Neural progenitor cell (in vitro differentiated cells): ENCODE measurements around the gene GNL3. TPM values are rescaled to one million over a fixed set of nuclear protein-coding genes. Genes with fewer than 3 reads are reported as not detected.
"Not testable (repeated sequence)": the region's sequence is repeated elsewhere in the genome, so short reads cannot be mapped to it uniquely, and the experiment has no call there.

Source experiments
- DNase-seq: peaks from one replicate; pipeline ENCODE4 v3.0.0-alpha.2; 2016; ENCODE audit warnings: low spot score
- H2AFZ ChIP-seq: fragments of 200-600 bp; sonication (generic); replicated peaks from 2 replicates; pipeline ENCODE4 v1.6.1; 2016; ENCODE audit warnings: antibody characterized with exemption
- H3F3A ChIP-seq: fragments of 200-600 bp; sonication (generic); 2 replicates; pipeline ENCODE4 v1.6.1; 2016; ENCODE audit warnings: antibody characterized with exemption, low read depth
- H3K27ac ChIP-seq: fragments of 200-600 bp; sonication (generic); 2 replicates; pipeline ENCODE4 v1.5.1; 2016; ENCODE audit warnings: mild to moderate bottlenecking
- H3K27me3 ChIP-seq: fragments of 200-600 bp; sonication (generic); 2 replicates; pipeline ENCODE4 v1.6.1; 2016; ENCODE audit warnings: mild to moderate bottlenecking, moderate library complexity
- H3K36me3 ChIP-seq: fragments of 200-600 bp; sonication (generic); 2 replicates; pipeline ENCODE4 v1.5.1; 2016
- H3K4me1 ChIP-seq: fragments of 200-600 bp; sonication (generic); 2 replicates; pipeline ENCODE4 v1.6.1; 2016; ENCODE audit warnings: mixed run types
- H3K4me2 ChIP-seq: fragments of 200-600 bp; sonication (generic); 2 replicates; pipeline ENCODE4 v1.6.1; 2016
- H3K4me3 ChIP-seq: fragments of 200-600 bp; sonication (generic); 2 replicates; pipeline ENCODE4 v1.5.1; 2016
- H3K79me2 ChIP-seq: fragments of 200-600 bp; sonication (generic); 2 replicates; pipeline ENCODE4 v1.6.1; 2016; ENCODE audit warnings: low read depth
- H3K9ac ChIP-seq: fragments of 200-600 bp; sonication (generic); 2 replicates; pipeline ENCODE4 v1.6.1; 2016
- H3K9me3 ChIP-seq: fragments of 200-600 bp; sonication (generic); 2 replicates; pipeline ENCODE4 v1.5.1; 2016; ENCODE audit warnings: low read depth
- H4K20me1 ChIP-seq: fragments of 200-600 bp; sonication (generic); 2 replicates; pipeline ENCODE4 v1.6.1; 2016; ENCODE audit warnings: low read depth
- H3K27ac Mint-ChIP-seq: 3 replicates; pipeline ENCODE4 v1.8.0; 2021; ENCODE audit warnings: mixed read lengths
- H3K27me3 Mint-ChIP-seq: 2 replicates; pipeline ENCODE4 v1.8.0; 2022; ENCODE audit warnings: low read depth, mild to moderate bottlenecking, inconsistent platforms, moderate library complexity, mixed read lengths; ENCODE audit not compliant: insufficient read depth
- H3K36me3 Mint-ChIP-seq: 3 replicates; pipeline ENCODE4 v1.8.0; 2021; ENCODE audit warnings: mixed read lengths
- H3K4me1 Mint-ChIP-seq: 3 replicates; pipeline ENCODE4 v1.8.0; 2021; ENCODE audit warnings: mixed read lengths
- H3K4me3 Mint-ChIP-seq: 3 replicates; pipeline ENCODE4 v1.8.0; 2021; ENCODE audit warnings: mild to moderate bottlenecking, moderate library complexity, mixed read lengths
- H3K9me3 Mint-ChIP-seq: 3 replicates; pipeline ENCODE4 v1.8.0; 2020; ENCODE audit warnings: mixed read lengths
- CTCF ChIP-seq: fragments of 200-600 bp; sonication (generic); IDR thresholded peaks from 2 replicates; pipeline ENCODE4 v1.5.1; 2017; ENCODE audit warnings: antibody characterized with exemption, mild to moderate bottlenecking
- EZH2 ChIP-seq: fragments of 200-600 bp; sonication (generic); IDR thresholded peaks from 2 replicates; pipeline ENCODE4 v1.6.1; 2017; ENCODE audit warnings: antibody characterized with exemption, mild to moderate bottlenecking, moderate library complexity
- EZH2phosphoT487 ChIP-seq: fragments of 200-600 bp; sonication (generic); IDR thresholded peaks from 2 replicates; pipeline ENCODE4 v1.6.1; 2017; ENCODE audit warnings: antibody characterized with exemption
- total RNA-seq: library from RNA; depleted of rRNA; stranded (reverse); fragments of >200 nt; gene quantifications from 2 replicates; pipeline ENCODE4 v1.2.3, GENCODE V29; 2015; ENCODE audit warnings: low replicate concordance

The GNL3 gene
- total RNA-seq, 1 donor from 2014 or later: 169 TPM

GRCh38 chr3:52721730-52722008 is 35.8 kb downstream of the GNL3 start:
- no peak overlapping the region for H2AFZ ChIP-seq
- H3K9ac ChIP-seq: no peak overlapping the region
- no peaks in the 10 kb centered on the region for H3K36me3 ChIP-seq
- DNase-seq: no peak
- no peaks in the 10 kb centered on the region for H3K27me3 ChIP-seq
- no peak overlapping the region for H3K4me3 ChIP-seq
- no peaks in the 10 kb centered on the region for H4K20me1 ChIP-seq
- TF ChIP-seq EZH2: no peak
- TF ChIP-seq CTCF: no peak
- no peak for TF ChIP-seq EZH2phosphoT487
- H3K27ac ChIP-seq: no peak overlapping the region
- no peaks in the 10 kb centered on the region for H3K9me3 ChIP-seq
- Mint-ChIP-seq H3K27me3 (peaks cover 3% of the 10 kb centered on the region), H3K9me3 (peaks cover 11% of the 10 kb centered on the region), H3K36me3 (peaks cover 42% of the 10 kb centered on the region), H3K27ac (no peak overlapping the region), H3K4me1 (no peaks in the 10 kb centered on the region), H3K4me3 (no peak overlapping the region)
- H3K4me1 ChIP-seq: no peaks in the 10 kb centered on the region
- no peaks in the 10 kb centered on the region for H3F3A ChIP-seq
- no peaks in the 10 kb centered on the region for H3K79me2 ChIP-seq
- H3K4me2 ChIP-seq: no peak overlapping the region

DNA sequence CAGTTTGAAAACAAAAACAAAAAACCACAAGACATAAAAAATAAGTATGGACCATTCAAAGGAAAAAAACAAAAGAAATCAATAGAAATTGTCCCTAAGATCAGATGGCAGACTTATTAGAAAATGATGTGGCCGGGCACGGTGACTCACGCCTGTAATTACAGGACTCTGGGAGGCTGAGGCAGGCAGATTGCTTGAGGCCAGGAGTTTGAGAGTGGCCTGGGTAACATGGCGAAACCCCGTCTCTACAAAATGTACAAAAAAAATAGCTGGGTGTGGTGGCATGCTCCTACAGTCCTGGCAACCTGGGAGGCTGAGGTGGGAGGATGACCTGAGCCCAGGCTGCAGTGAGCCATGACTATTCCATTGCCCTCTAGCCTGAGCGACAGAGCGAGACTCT is 36.7 kb downstream of the GNL3 start:
- Histone ChIP-seq H3K27me3 (no peaks in the 10 kb centered on the region), H2AFZ (no peak overlapping the region), H3K4me1 (no peaks in the 10 kb centered on the region), H3K4me2 (no peak overlapping the region), H3K79me2 (no peaks in the 10 kb centered on the region), H4K20me1 (no peaks in the 10 kb centered on the region), H3K9ac (no peak overlapping the region), H3K4me3 (no peak overlapping the region), H3K36me3 (no peaks in the 10 kb centered on the region), H3K27ac (no peak overlapping the region), H3F3A (no peaks in the 10 kb centered on the region), H3K9me3 (no peaks in the 10 kb centered on the region)
- H3K27ac Mint-ChIP-seq: no peak overlapping the region
- no peak for DNase-seq
- H3K27me3 Mint-ChIP-seq: peaks cover 3% of the 10 kb centered on the region
- no peak overlapping the region for H3K4me3 Mint-ChIP-seq
- H3K4me1 Mint-ChIP-seq: no peaks in the 10 kb centered on the region
- peaks cover 11% of the 10 kb centered on the region for H3K9me3 Mint-ChIP-seq
- no peak for TF ChIP-seq CTCF
- TF ChIP-seq EZH2: no peak
- no peak for TF ChIP-seq EZH2phosphoT487
- peaks cover 45% of the 10 kb centered on the region for H3K36me3 Mint-ChIP-seq

GRCh38 chr3:52723935-52724334 is 38.1 kb downstream of the GNL3 start:
- H3K4me1 ChIP-seq: no peaks in the 10 kb centered on the region
- H3K9me3 ChIP-seq: peaks cover 3% of the 10 kb centered on the region
- peaks cover 49% of the 10 kb centered on the region for H3K36me3 Mint-ChIP-seq
- H2AFZ ChIP-seq: no peak overlapping the region
- H3K27me3 ChIP-seq: no peaks in the 10 kb centered on the region
- H4K20me1 ChIP-seq: no peaks in the 10 kb centered on the region
- H3K4me1 Mint-ChIP-seq: no peaks in the 10 kb centered on the region
- H3K27ac ChIP-seq: no peak overlapping the region
- H3K4me2 ChIP-seq: no peak overlapping the region
- H3K9ac ChIP-seq: no peak overlapping the region
- DNase-seq: no peak
- TF ChIP-seq CTCF (no peak), EZH2 (no peak), EZH2phosphoT487 (no peak)
- H3K9me3 Mint-ChIP-seq: peaks cover 16% of the 10 kb centered on the region
- no peaks in the 10 kb centered on the region for H3K79me2 ChIP-seq
- H3K4me3 ChIP-seq: no peak overlapping the region
- H3K27ac Mint-ChIP-seq: no peak overlapping the region
- H3K27me3 Mint-ChIP-seq: peaks cover 3% of the 10 kb centered on the region
- no peak overlapping the region for H3K4me3 Mint-ChIP-seq
- H3F3A ChIP-seq: no peaks in the 10 kb centered on the region
- no peaks in the 10 kb centered on the region for H3K36me3 ChIP-seq

DNA sequence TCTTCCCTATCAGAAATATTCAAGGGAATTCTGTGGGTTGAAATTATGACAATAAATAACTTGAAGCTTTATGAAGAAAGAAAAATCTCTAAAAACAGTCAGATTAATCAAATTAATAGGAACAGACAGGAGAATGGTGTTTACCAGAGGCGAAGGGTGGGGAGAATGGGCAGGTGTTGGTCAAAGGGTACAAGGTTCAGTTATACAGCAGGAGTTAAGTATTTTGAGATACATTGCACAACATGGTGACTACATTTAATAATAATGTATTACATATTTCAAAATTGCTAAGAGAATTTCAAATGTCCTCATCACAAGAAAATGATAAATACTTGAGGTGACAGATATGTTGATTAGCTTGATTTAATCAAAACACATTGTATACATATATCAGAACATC is 38.7 kb downstream of the GNL3 start:
- no peak for DNase-seq
- H3K4me3 Mint-ChIP-seq: no peak overlapping the region
- H3K27me3 ChIP-seq: no peaks in the 10 kb centered on the region
- no peaks in the 10 kb centered on the region for H3K4me1 ChIP-seq
- no peak overlapping the region for H3K4me3 ChIP-seq
- H3K36me3 ChIP-seq: no peaks in the 10 kb centered on the region
- H3K9me3 ChIP-seq: peaks cover 3% of the 10 kb centered on the region
- no peaks in the 10 kb centered on the region for H3K79me2 ChIP-seq
- peaks cover 48% of the 10 kb centered on the region for H3K36me3 Mint-ChIP-seq
- H3K9me3 Mint-ChIP-seq: peaks cover 18% of the 10 kb centered on the region
- H3K27ac Mint-ChIP-seq: no peak overlapping the region
- no peak overlapping the region for H2AFZ ChIP-seq
- no peaks in the 10 kb centered on the region for H3K4me1 Mint-ChIP-seq
- no peak overlapping the region for H3K9ac ChIP-seq
- no peak for TF ChIP-seq CTCF
- no peak for TF ChIP-seq EZH2phosphoT487
- no peak for TF ChIP-seq EZH2
- H3K27me3 Mint-ChIP-seq: peaks cover 3% of the 10 kb centered on the region
- no peaks in the 10 kb centered on the region for H3F3A ChIP-seq
- no peak overlapping the region for H3K27ac ChIP-seq
- no peaks in the 10 kb centered on the region for H4K20me1 ChIP-seq
- no peak overlapping the region for H3K4me2 ChIP-seq

DNA sequence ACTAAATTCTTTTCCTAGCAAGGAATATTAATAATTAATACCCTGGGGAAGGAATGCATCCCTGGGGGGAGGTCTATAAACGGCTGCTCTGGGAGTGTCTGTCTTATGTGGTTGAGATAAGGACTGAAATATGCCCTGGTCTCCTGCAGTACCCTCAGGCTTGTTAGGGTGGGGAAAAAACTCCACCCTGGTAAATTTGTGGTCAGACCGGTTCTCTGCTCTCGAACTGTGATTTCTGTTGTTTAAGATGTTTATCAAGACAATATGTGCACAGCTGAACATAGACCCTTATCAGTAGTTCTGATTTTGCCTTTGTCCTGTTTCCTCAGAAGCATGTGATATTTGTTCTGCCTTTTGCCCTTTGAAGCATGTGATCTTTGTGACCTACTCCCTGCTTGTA is 42.9 kb downstream of the GNL3 start:
- H3K27ac Mint-ChIP-seq, H3K27me3 ChIP-seq, H3K27ac ChIP-seq, H3K4me3 Mint-ChIP-seq, H4K20me1 ChIP-seq, H3K4me1 Mint-ChIP-seq, H3K27me3 Mint-ChIP-seq, H3F3A ChIP-seq, H3K9me3 ChIP-seq, H3K4me3 ChIP-seq, DNase-seq, H3K4me1 ChIP-seq, H3K9ac ChIP-seq, H3K79me2 ChIP-seq, H3K4me2 ChIP-seq, H2AFZ ChIP-seq: not testable (repeated sequence)
- Mint-ChIP-seq H3K36me3 (peaks cover 55% of the 10 kb centered on the region), H3K9me3 (peaks cover 17% of the 10 kb centered on the region)
- H3K36me3 ChIP-seq: peaks cover 11% of the 10 kb centered on the region
